Upper lobe of right lung (tissue), 1 donor: ENCODE measurements around the gene OGFR. TPM values are rescaled to one million over a fixed set of nuclear protein-coding genes. Genes with fewer than 3 reads are reported as not detected.

Source experiments
- ATAC-seq: fragments of 200-7000 bp; cut with Tn5 transposase; one replicate; pipeline ENCODE4 v1.9.1; 2020; ENCODE audit warnings: mild to moderate bottlenecking, moderate library complexity
- DNase-seq: peaks from one replicate; pipeline ENCODE4 v3.0.0-alpha.2; 2020
- H3K27ac ChIP-seq: fragments of 200-600 bp; one replicate; pipeline ENCODE4 v1.8.0; 2022
- H3K27me3 ChIP-seq: fragments of 200-600 bp; one replicate; pipeline ENCODE4 v1.8.0; 2022; ENCODE audit warnings: mild to moderate bottlenecking
- H3K36me3 ChIP-seq: fragments of 200-600 bp; one replicate; pipeline ENCODE4 v1.8.0; 2022
- H3K4me1 ChIP-seq: fragments of 200-600 bp; one replicate; pipeline ENCODE4 v1.8.0; 2022
- H3K4me3 ChIP-seq: fragments of 200-600 bp; one replicate; pipeline ENCODE4 v1.8.0; 2022; ENCODE audit warnings: mild to moderate bottlenecking
- H3K9me3 ChIP-seq: fragments of 200-600 bp; one replicate; pipeline ENCODE4 v1.8.0; 2022
- intact Hi-C: fragments of 100-400 bp; cut with DNase I; formaldehyde crosslinking; loops from one replicate; pipeline ENCODE4 v1.11.0; 2022
- total RNA-seq: library from RNA; stranded (reverse); fragmentation: NEBNext Ultra II Directional; extraction: Animal tissue kit (Norgen Biotek cat#: 25700); gene quantifications from one replicate; pipeline ENCODE4 v1.2.1, GENCODE V29; 2021
- TF ChIP-seq, protein P1 (sequence below): fragments of 200-600 bp; IDR thresholded peaks from one replicate; pipeline ENCODE4 v1.8.0; 2022; ENCODE audit warnings: antibody characterized with exemption
- donor health status: DM: no; HTN: yes; CAD: no; lungs with severe emphysema.

OGFR gene
- total RNA-seq, 1 donor from 2014 or later: 58.2 TPM

DNA sequence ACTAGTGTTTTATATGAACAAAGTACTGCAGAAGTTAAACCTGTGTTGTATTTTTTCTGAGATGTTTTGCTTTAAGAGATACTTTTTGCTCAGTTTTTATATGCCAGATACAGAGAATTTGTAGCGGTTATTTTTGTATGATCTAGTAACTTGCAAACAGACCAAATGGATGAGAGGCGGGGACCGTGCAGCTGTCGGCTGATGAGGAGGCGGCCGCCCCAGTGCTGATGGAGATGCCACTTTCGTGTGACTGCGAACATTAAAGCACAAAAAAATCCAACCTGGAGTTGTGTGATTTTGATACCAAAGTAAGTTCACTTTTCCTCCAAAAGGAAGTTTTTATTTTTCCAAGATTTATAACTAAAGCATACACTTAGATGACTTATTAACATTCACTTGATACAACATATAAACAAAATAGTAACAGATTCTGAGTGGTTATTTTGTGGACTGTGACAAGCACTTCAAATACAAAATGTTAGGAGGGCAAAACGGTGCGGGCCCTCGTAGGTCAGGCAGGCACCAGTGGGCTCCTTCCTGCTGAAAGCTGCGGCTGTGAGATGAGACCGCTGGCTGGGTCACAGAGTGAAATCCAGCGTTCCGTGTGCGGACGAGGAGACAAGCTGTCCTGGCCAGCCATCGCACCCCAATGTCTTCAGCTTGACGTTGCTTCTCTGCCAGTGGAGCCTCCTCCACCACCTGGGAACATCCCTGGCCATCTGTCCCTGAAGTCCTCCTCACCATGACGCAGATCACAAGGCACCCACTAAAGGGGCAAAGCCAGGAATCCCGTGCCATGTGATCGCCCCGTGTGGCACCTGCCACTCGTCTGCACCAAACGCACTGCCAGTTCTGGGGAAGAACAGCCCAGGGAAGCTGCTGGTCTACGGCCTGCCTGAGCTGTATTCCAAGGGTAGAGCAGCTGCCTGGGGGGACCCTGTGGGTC, 4.0 kb upstream of the OGFR start:
- Histone ChIP-seq H3K27me3 (no peaks in the 10 kb centered on the region), H3K4me3 (no peak overlapping the region), H3K36me3 (peaks cover 25% of the 10 kb centered on the region), H3K27ac (no peak overlapping the region), H3K4me1 (peaks cover 7% of the 10 kb centered on the region), H3K9me3 (no peaks in the 10 kb centered on the region)
- ATAC-seq (no peak), DNase-seq (no peak)
- TF ChIP-seq, protein P1, sequence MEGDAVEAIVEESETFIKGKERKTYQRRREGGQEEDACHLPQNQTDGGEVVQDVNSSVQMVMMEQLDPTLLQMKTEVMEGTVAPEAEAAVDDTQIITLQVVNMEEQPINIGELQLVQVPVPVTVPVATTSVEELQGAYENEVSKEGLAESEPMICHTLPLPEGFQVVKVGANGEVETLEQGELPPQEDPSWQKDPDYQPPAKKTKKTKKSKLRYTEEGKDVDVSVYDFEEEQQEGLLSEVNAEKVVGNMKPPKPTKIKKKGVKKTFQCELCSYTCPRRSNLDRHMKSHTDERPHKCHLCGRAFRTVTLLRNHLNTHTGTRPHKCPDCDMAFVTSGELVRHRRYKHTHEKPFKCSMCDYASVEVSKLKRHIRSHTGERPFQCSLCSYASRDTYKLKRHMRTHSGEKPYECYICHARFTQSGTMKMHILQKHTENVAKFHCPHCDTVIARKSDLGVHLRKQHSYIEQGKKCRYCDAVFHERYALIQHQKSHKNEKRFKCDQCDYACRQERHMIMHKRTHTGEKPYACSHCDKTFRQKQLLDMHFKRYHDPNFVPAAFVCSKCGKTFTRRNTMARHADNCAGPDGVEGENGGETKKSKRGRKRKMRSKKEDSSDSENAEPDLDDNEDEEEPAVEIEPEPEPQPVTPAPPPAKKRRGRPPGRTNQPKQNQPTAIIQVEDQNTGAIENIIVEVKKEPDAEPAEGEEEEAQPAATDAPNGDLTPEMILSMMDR: no peak
- intact Hi-C loops: loop anchor here (10.0 kb wide), 1 partner anchor 126 kb away; no protein-coding TSS in a partner anchor

DNA sequence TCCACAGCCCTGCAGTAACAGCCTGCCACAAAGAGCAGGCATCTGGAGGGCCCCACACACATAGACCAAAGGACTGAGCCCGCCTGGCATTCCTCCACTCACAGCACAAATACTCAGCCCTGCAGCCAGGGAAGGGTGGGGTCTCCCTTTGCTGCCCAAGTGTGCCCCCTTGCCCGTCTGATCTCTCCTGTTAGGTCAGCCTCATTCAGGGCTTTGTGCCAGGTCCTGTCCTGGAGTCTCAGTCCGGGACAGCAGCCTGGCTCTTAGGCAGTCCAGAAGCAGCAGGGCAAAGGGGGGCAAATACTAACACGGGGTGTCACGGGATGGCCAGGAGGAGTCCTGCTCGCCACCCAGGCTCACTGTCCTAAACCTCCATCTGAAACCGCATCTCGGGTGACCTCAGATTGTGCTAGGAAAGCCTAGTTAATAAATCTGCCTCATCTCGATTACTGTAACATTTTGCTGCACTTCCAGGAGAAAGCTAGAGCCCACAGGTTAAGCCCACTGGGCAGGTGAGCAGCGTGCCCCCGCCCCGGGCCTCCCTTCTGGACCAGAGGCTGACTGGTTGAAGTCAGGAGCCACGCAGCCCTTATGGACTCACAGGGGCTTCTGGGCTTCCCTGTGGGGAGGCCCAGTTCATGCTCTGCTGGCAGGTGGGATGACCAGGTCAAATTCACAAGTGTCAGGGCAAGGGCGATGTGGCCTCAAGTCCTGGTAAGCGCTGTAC, 3.2 kb upstream of the OGFR start:
- intact Hi-C loops: loop anchor here (10.0 kb wide), 1 partner anchor 127 kb away; no protein-coding TSS in a partner anchor
- no peak for DNase-seq

DNA sequence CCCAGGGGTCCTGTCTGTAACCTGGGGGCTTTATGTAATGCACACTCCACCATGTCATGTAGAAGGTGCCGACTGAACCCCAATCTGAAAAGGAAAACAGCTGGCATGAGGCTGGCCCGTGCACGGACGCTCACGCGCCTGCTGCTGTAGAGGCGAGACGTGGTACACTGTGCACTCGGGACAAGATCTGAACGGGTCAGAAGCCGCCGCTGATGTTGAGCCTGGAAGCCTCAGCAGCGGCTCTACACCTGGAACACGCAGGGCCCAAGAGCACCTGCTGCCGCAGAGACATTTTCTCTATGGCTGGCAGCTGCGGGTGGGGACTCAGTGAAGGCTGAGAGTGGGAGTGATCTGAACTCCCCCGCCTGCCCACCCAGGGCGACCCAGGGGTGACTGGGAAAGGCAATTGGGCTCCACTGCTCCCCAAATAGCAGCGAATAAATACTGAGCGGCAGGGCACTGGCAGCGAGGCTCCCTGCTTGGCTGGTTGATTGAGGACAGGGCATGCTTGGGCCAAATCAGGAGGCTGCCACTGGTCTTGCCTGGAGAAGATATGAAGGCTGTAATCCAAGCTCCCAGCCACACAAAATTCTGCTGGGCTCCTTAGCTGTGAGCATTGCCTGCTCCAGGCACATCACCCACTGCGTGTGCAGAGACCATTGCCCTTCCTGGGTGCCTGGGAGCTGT, 2.5 kb upstream of the OGFR start:
- Histone ChIP-seq H3K4me3 (no peak overlapping the region), H3K27ac (no peak overlapping the region), H3K36me3 (peaks cover 26% of the 10 kb centered on the region), H3K4me1 (peaks cover 20% of the 10 kb centered on the region), H3K27me3 (no peaks in the 10 kb centered on the region), H3K9me3 (no peaks in the 10 kb centered on the region)
- ATAC-seq (no peak), DNase-seq (no peak)
- intact Hi-C loops: loop anchor here (10.0 kb wide), 1 partner anchor 127 kb away; no protein-coding TSS in a partner anchor
- TF ChIP-seq, protein P1: no peak

More for the DNA sequence above, 3.2 kb upstream of the OGFR start:
- Histone ChIP-seq H3K4me3 (no peak overlapping the region), H3K36me3 (peaks cover 25% of the 10 kb centered on the region), H3K27me3 (no peaks in the 10 kb centered on the region), H3K27ac (no peak overlapping the region), H3K9me3 (no peaks in the 10 kb centered on the region), H3K4me1 (peaks cover 16% of the 10 kb centered on the region)
- ATAC-seq: no peak
- TF ChIP-seq, protein P1: no peak

DNA sequence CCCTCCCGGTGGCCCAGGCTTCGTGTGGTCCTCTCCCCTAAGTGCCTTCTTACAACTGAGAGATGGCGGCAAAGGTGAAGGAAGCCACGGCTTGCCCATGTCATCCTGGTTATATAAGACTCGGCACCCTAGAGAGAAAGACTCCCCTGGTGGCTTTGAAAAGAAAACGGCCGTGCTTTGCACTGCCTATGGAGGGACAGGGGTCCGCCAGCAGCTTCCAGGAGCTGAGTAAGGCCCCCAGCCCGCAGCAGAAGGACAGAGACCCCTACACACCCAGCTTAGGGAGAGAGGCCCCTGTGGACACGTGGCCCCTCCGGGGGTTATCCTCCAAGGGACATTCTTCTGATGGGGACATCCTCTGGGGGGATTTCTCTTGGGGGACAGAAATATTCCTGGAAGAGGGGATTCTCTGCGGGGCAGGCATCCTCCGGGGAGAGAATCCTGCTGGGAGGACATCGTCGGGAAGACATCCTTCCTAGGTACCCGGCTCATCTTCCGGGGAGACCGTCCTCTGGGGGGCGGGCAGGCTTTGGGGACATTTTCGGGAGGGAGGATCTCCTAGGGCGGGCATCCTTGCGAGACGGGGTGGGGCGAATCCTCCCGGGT, 511 bp upstream of the OGFR start:
- Histone ChIP-seq H3K9me3 (no peaks in the 10 kb centered on the region), H3K4me3 (peak overlapping the region; percentile 81), H3K36me3 (peaks cover 40% of the 10 kb centered on the region), H3K4me1 (peaks cover 23% of the 10 kb centered on the region), H3K27me3 (no peaks in the 10 kb centered on the region), H3K27ac (peak overlapping the region; percentile 87)
- no peak for ATAC-seq
- no peak for DNase-seq
- intact Hi-C loops: loop anchor here (10.0 kb wide), 1 partner anchor 129 kb away; no protein-coding TSS in a partner anchor
- TF ChIP-seq, protein P1: no peak

DNA sequence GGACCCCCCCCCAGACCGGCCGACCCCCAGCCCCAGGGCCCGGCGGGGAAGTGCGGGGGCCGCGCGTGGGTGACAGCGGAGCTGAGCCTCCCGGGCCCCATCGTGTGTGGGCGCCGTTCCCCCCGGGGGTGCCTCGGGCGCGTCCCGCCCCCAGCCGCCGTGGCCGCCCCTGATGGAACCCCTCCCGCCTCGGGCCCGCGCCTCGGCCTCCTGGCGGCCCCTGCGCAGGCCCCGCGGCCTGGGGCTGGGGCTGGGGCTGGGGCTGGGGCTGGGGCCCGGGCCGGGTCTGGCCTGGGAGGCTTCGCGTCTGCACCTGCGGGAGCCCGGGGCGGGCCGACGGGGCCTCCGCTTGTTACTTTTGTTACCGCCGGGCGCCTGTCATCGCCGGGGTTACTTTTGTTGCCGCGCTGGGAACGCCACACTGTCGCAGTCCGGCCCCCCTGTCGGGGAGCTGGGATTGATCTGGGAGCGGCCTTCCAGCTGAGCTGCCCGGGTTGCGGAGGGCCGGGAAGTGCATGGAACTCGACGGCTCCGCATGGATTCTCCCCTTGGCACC, 598 bp downstream of the OGFR start:
- Histone ChIP-seq H3K36me3 (peaks cover 42% of the 10 kb centered on the region), H3K4me3 (peak overlapping the region; percentile 81), H3K27ac (peak overlapping the region; percentile 87), H3K27me3 (no peaks in the 10 kb centered on the region), H3K9me3 (no peaks in the 10 kb centered on the region), H3K4me1 (peaks cover 23% of the 10 kb centered on the region)
- TF ChIP-seq, protein P1: no peak
- peak; percentile 75 for DNase-seq
- intact Hi-C loops: loop anchor here (10.0 kb wide), 1 partner anchor 130 kb away; no protein-coding TSS in a partner anchor
- ATAC-seq: peak; percentile 39
